Measurements from ENCODE around the gene C9orf43. TPM values are rescaled to one million over a fixed set of nuclear protein-coding genes. Genes with fewer than 3 reads are reported as not detected.
A peak's percentile ranks its signal among the peaks of the same experiment; 100 is the strongest.

The C9orf43 gene
- total RNA-seq, 6 experiments from 2014 or later, result 0.40 to 1.0 (median 0.50) TPM

DNA sequence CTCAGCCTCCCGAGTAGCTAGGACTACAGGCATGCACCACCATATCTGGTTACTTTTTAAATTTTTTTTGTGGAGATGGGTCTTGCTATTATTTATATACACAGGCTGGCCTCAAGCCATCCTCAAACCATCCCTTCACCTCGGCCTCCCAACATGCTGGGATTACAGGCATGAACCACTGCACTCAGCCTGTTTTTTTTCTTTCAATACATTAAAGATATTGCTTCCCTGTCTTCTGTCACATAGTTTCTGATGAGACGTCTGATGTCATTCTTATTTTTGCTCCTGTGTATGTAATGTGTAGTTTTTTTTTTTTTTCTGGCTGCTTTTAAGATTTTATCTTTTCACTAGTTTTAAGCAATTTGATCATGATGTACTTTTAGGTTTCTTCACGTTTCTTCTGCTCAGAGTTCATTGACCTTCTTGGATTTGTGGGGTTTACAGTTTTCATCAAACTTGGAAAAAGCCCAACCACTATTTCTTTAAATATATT is 41.6 kb downstream of the C9orf43 start:
- H3K27me3 ChIP-seq, result no peaks in the 10 kb centered on the region
- intact Hi-C loops (cut with DNase I), result no loop called here
- DNase-seq (no peak), ATAC-seq (no peak)
- H3K36me3 ChIP-seq, result no peaks in the 10 kb centered on the region
- 56% methylated on average over 4 of the region's 4 CpGs for WGBS (ENCODE audit: insufficient coverage, low coverage, low lambda C conversion rate, missing lambda C conversion rate)
- H3K4me1 ChIP-seq, result peaks cover 0 to 13% (median 0%) of the 10 kb centered on the region in 4 donors
- no peaks in the 10 kb centered on the region for H3K9me3 ChIP-seq
- TF ChIP-seq, protein P1, sequence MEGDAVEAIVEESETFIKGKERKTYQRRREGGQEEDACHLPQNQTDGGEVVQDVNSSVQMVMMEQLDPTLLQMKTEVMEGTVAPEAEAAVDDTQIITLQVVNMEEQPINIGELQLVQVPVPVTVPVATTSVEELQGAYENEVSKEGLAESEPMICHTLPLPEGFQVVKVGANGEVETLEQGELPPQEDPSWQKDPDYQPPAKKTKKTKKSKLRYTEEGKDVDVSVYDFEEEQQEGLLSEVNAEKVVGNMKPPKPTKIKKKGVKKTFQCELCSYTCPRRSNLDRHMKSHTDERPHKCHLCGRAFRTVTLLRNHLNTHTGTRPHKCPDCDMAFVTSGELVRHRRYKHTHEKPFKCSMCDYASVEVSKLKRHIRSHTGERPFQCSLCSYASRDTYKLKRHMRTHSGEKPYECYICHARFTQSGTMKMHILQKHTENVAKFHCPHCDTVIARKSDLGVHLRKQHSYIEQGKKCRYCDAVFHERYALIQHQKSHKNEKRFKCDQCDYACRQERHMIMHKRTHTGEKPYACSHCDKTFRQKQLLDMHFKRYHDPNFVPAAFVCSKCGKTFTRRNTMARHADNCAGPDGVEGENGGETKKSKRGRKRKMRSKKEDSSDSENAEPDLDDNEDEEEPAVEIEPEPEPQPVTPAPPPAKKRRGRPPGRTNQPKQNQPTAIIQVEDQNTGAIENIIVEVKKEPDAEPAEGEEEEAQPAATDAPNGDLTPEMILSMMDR (IDR thresholded peaks at IDR 0.05), result no peak
- TF ChIP-seq POLR2A (IDR thresholded peaks at IDR 0.05), result no peak
- H3K4me3 ChIP-seq, result no peak overlapping the region
- H3K27ac ChIP-seq, result no peak overlapping the region

DNA sequence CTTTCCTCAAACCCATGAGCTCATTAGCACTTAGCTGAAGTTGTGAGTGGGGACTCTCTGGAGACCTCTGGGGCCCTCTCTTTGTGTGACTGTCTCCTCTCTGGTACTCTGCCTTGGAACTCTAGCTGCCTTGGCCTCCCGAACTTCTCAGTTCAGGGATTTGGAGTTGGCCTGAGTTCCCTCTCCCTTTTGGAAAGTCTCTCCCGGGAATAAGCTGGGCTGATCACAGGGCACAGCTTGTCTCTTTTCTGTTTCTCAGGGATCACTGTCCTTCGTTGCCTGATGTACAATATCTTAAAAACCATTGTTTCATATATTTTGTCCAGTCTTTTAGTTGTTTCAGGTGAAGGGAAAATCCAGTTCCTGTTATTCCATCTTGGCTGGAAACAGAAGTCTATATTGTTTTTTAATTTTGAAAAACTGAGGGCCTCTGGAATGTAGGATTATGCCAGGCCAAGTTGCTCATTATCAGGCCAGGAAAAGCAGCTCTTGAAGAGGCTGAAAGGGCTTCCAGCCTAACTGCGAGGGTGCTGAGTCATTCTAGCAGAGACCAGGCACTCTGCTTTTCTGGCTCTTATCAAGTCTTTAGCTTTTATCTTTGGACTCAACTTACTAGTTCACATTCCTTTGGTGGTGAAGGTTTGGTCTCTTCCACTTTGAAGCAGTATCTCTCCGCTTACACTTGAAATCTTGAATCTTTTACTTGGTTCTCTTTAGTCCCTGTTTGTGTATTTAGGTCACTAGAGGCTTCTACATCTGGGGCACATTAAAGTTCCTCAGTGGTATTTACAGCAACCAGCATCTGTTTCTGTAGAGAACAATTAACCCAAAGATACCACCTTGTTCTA is 44.6 kb downstream of the C9orf43 start:
- ATAC-seq (peak; percentile 75 to 97 (median 90)), DNase-seq (peak in 1 of 3 donors; percentile 55)
- Histone ChIP-seq H3K36me3 (no peaks in the 10 kb centered on the region), H3K27ac (peak overlapping the region; percentile 6 to 51 (median 44)), H3K4me1 (peaks cover 0 to 13% (median 0%) of the 10 kb centered on the region in 4 donors), H3K9me3 (no peaks in the 10 kb centered on the region), H3K4me3 (no peak overlapping the region), H3K27me3 (no peaks in the 10 kb centered on the region)
- intact Hi-C loops (cut with DNase I), result no loop called here
- WGBS (ENCODE audit: insufficient coverage, low coverage, low lambda C conversion rate, missing lambda C conversion rate), result 53% methylated on average over 5 of the region's 5 CpGs
- TF ChIP-seq, protein P1 (IDR thresholded peaks at IDR 0.05), result no peak
- no peak for TF ChIP-seq POLR2A (IDR thresholded peaks at IDR 0.05)

DNA sequence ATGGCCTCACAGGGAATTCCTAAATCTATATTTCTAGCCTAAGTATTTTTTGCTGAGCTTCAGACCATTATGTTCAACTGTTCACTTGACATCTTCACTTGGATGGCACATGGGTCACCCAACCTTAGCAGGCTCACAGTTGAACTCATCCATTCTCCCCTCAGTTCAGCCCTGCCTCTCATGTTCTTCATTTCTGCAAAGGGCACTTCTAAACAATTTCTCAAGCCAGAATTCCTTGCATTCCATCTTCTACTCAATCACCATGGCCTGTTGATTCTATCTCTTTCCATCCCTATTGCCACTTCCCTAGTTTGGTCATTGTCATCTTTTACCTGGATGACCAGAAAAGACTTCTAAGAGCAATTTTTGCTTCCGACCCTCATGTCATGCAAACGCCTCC is 45.7 kb downstream of the C9orf43 start:
- WGBS (ENCODE audit: insufficient coverage, low coverage, low lambda C conversion rate, missing lambda C conversion rate), result 100% methylated on average over 2 of the region's 2 CpGs
- Histone ChIP-seq H3K27ac (no peak overlapping the region), H3K9me3 (no peaks in the 10 kb centered on the region), H3K27me3 (no peaks in the 10 kb centered on the region), H3K4me1 (peaks cover 0 to 13% (median 0%) of the 10 kb centered on the region in 4 donors), H3K4me3 (no peak overlapping the region), H3K36me3 (no peaks in the 10 kb centered on the region)
- intact Hi-C loops (cut with DNase I), result no loop called here
- TF ChIP-seq POLR2A (IDR thresholded peaks at IDR 0.05), result no peak
- TF ChIP-seq, protein P1 (IDR thresholded peaks at IDR 0.05), result no peak
- no peak for ATAC-seq
- DNase-seq, result no peak

DNA sequence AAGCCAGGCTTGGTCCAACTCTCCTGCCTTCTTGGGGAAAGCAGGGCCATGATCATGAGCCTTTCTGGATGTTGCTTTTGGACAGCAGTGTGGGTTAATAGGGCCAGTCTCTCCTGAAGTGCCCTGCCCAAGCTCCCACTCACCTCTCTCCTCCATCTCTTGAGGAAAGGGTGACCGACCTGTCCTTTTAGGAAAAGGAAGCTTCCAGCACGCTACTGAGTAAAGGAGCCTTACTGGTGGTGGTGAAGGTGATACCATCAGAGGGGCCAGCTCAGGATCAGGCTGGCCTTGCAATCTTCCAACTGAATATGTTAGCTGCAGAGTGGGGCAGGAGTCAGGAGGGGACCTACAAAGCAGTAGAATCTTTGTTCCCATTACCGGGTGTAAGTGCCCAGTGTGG is 50.7 kb downstream of the C9orf43 start:
- intact Hi-C loops (cut with DNase I), result no loop called here
- Histone ChIP-seq H3K27me3 (no peaks in the 10 kb centered on the region), H3K4me1 (peaks cover 0 to 30% (median 8%) of the 10 kb centered on the region in 4 donors), H3K9me3 (no peaks in the 10 kb centered on the region), H3K27ac (no peak overlapping the region), H3K4me3 (no peak overlapping the region), H3K36me3 (no peaks in the 10 kb centered on the region)
- 100% methylated on average over 2 of the region's 3 CpGs for WGBS (ENCODE audit: insufficient coverage, low coverage, low lambda C conversion rate, missing lambda C conversion rate)
- DNase-seq (no peak), ATAC-seq (no peak)
- no peak for TF ChIP-seq POLR2A (IDR thresholded peaks at IDR 0.05)
- TF ChIP-seq, protein P1 (IDR thresholded peaks at IDR 0.05), result no peak
